CD14-positive monocyte (primary cell): ENCODE data around the gene SLC2A9. TPM values are rescaled to one million over a fixed set of nuclear protein-coding genes. Genes with fewer than 3 reads are reported as not detected.

Source experiments
- DNase-seq, 3 donors: peaks; one replicate each; pipeline ENCODE4 v3.0.0-alpha.2; 2011 to 2022
- H2AFZ ChIP-seq: 2 replicates; pipeline ENCODE4 v1.6.0; 2012; ENCODE audit warnings: mild to moderate bottlenecking, low read depth, low read length, inconsistent platforms; ENCODE audit not compliant: insufficient read depth, poor library complexity, severe bottlenecking
- H3K27ac ChIP-seq, 2 donors: 1 replicate in 1 of 2; 2 replicates in 1 of 2; pipeline ENCODE4 v1.5.1; 2012 to 2013; ENCODE audit warnings: low read length in 2 of 2, control low read depth in 1 of 2, inconsistent platforms in 1 of 2, low read depth in 1 of 2, mild to moderate bottlenecking in 1 of 2
- H3K27me3 ChIP-seq, 2 donors: one replicate each; pipeline versions ENCODE4 v1.6.0 to v1.6.1; 2011 to 2013; ENCODE audit warnings: low read length in 2 of 2; ENCODE audit not compliant: control insufficient read depth in 2 of 2, insufficient read depth in 2 of 2
- H3K36me3 ChIP-seq, 2 donors: replicated peaks in 1 of 2; 1 replicate in 1 of 2; 2 replicates in 1 of 2; pipeline versions ENCODE4 v1.5.1 to v1.6.1; 2012 to 2013; ENCODE audit warnings: low read length in 2 of 2, control low read depth in 1 of 2, inconsistent platforms in 1 of 2, mild to moderate bottlenecking in 1 of 2; ENCODE audit not compliant: insufficient read depth in 2 of 2, control insufficient read depth in 1 of 2
- H3K4me1 ChIP-seq, 2 donors: 1 replicate in 1 of 2; 2 replicates in 1 of 2; pipeline versions ENCODE4 v1.5.1 to v1.6.1; 2012 to 2013; ENCODE audit warnings: low read length in 2 of 2, control low read depth in 1 of 2, inconsistent platforms in 1 of 2, mild to moderate bottlenecking in 1 of 2, moderate library complexity in 1 of 2; ENCODE audit not compliant: insufficient read depth in 2 of 2, control insufficient read depth in 1 of 2
- H3K4me2 ChIP-seq: replicated peaks from 2 replicates; pipeline ENCODE3; 2012; ENCODE audit warnings: low read length, moderate library complexity, mild to moderate bottlenecking; ENCODE audit not compliant: poor library complexity, severe bottlenecking; ENCODE audit errors: extremely low read depth
- H3K4me3 ChIP-seq, 3 experiments: fragments of 200-600 bp in 1 of 3; sonication (generic) in 1 of 3; replicated peaks in 1 of 3; 1 replicate in 2 of 3; 2 replicates in 1 of 3; pipeline ENCODE4 v1.5.1; 2011 to 2013; ENCODE audit warnings: low read length in 3 of 3, mild to moderate bottlenecking in 3 of 3, control low read depth in 2 of 3, low read depth in 2 of 3, inconsistent platforms in 1 of 3, moderate library complexity in 1 of 3
- H3K79me2 ChIP-seq: 2 replicates; pipeline ENCODE4 v1.6.0; 2012; ENCODE audit warnings: mild to moderate bottlenecking, control low read depth, inconsistent platforms, low read length, moderate library complexity; ENCODE audit not compliant: insufficient read depth
- H3K9ac ChIP-seq: 2 replicates; pipeline ENCODE4 v1.6.0; 2017; ENCODE audit warnings: low read length, mild to moderate bottlenecking; ENCODE audit not compliant: insufficient read depth, poor library complexity, severe bottlenecking
- H3K9me3 ChIP-seq, 2 donors: replicated peaks in 1 of 2; 1 replicate in 1 of 2; 2 replicates in 1 of 2; pipeline versions ENCODE4 v1.5.1 to v1.6.1; 2012 to 2013; ENCODE audit warnings: low read length in 2 of 2, control low read depth in 1 of 2; ENCODE audit not compliant: control insufficient read depth in 1 of 2, insufficient read depth in 1 of 2
- H4K20me1 ChIP-seq: 2 replicates; pipeline ENCODE4 v1.6.0; 2012; ENCODE audit warnings: mild to moderate bottlenecking, low read length, control low read depth, moderate library complexity; ENCODE audit not compliant: insufficient read depth
- H3K27ac Mint-ChIP-seq, 7 donors: one replicate each; pipeline ENCODE4 v1.8.0; 2020; ENCODE audit warnings: mild to moderate bottlenecking in 7 of 7, mixed read lengths in 7 of 7, moderate library complexity in 6 of 7, inconsistent platforms in 2 of 7
- H3K27me3 Mint-ChIP-seq, 3 donors: one replicate each; pipeline ENCODE4 v1.8.0; 2021 to 2022; ENCODE audit warnings: low read depth in 3 of 3, mild to moderate bottlenecking in 3 of 3, mixed read lengths in 3 of 3, moderate library complexity in 3 of 3, inconsistent platforms in 1 of 3
- H3K36me3 Mint-ChIP-seq, 2 donors: one replicate each; pipeline ENCODE4 v1.8.0; 2020; ENCODE audit warnings: mixed read lengths in 2 of 2, inconsistent platforms in 1 of 2, mild to moderate bottlenecking in 1 of 2
- H3K4me1 Mint-ChIP-seq: one replicate; pipeline ENCODE4 v1.8.0; 2020; ENCODE audit warnings: mild to moderate bottlenecking, mixed read lengths
- H3K4me3 Mint-ChIP-seq, 2 donors: one replicate each; pipeline ENCODE4 v1.8.0; 2020; ENCODE audit warnings: mild to moderate bottlenecking in 2 of 2, mixed read lengths in 2 of 2, moderate library complexity in 1 of 2
- H3K9me3 Mint-ChIP-seq, 7 donors: one replicate each; pipeline ENCODE4 v1.8.0; 2020 to 2022; ENCODE audit warnings: mixed read lengths in 7 of 7, mild to moderate bottlenecking in 6 of 7, moderate library complexity in 6 of 7, inconsistent platforms in 2 of 7
- WGBS: methylation state at CpG from one replicate; pipeline ENCODE4 v1.1.5; 2013; ENCODE audit warnings: missing lambda C conversion rate; ENCODE audit not compliant: insufficient coverage; 5-methylcytosine and 5-hydroxymethylcytosine counted together
- intact Hi-C, 2 donors: fragments of 100-400 bp; cut with micrococcal nuclease; formaldehyde crosslinking; loops; one replicate each; pipeline versions ENCODE4 v1.15.0 to v1.15.1; 2023
- polyA plus RNA-seq, 3 donors: library from polyadenylated mRNA; depleted of rRNA in 1 of 3; unstranded in 2 of 3; stranded (reverse) in 1 of 3; fragments of 300-500 nt in 2 of 3; fragments of >200 nt in 1 of 3; fragmentation: Illumina TruSeq in 2 of 3; gene quantifications; 1 replicate in 2 of 3; 2 replicates in 1 of 3; pipeline ENCODE4 v1.2.3, GENCODE V29; 2012 to 2021
- TF ChIP-seq, protein P1 (sequence below): fragments of 200-600 bp; IDR thresholded peaks from one replicate; pipeline ENCODE4 v1.8.0; 2022; ENCODE audit warnings: antibody characterized with exemption, mild to moderate bottlenecking

SLC2A9 gene
- polyA plus RNA-seq, 3 donors: 27.3 to 38.6 (median 34.7) TPM

DNA sequence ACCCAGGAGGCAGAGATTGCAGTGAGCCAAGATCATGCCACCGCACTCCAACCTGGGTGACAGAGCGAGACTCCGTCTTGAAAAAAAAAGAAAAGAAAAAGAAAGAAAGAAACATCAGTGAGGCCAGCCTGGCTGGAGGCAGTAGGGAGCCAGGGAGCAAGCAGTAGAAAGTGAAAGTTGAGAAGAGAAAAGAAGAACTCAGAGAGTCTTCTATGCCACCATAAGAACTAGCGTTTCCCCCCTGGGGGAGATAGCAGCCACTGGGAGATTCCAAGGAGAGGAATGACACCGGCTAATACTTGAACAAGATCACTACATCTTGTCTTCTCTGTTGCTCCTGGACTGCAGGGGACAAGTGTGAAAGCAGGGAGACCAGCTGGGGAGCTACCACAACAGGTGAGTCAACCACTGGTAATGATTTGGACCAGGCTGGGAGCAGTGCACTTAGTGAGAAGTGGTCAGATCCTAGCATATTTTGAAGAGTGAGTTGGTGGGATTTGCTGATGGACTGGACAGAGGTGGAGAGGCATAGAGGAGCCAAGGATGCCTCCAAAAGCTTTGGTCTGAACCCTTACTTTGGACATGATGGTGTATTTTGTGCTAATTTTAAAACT is 33.4 kb downstream of the SLC2A9 start:
- Mint-ChIP-seq H3K4me1 (peaks cover 2% of the 10 kb centered on the region), H3K27ac (no peak overlapping the region), H3K4me3 (no peak overlapping the region), H3K9me3 (peaks cover 0 to 1% (median 0%) of the 10 kb centered on the region in 7 donors), H3K36me3 (peaks cover 52 to 62% of the 10 kb centered on the region in 2 donors), H3K27me3 (no peaks in the 10 kb centered on the region)
- peak overlapping the region; percentile 3 to 12 for H3K27ac ChIP-seq
- DNase-seq: no peak
- no peak overlapping the region for H3K4me3 ChIP-seq
- no peaks in the 10 kb centered on the region for H3K79me2 ChIP-seq
- peaks cover 10 to 19% of the 10 kb centered on the region in 2 donors for H3K4me1 ChIP-seq
- H4K20me1 ChIP-seq: no peaks in the 10 kb centered on the region
- H2AFZ ChIP-seq: no peak overlapping the region
- 100% methylated on average over 4 of the region's 5 CpGs for WGBS
- peaks cover 60% of the 10 kb centered on the region in 2 donors for H3K36me3 ChIP-seq
- H3K4me2 ChIP-seq: no peak overlapping the region
- intact Hi-C loops: no loop called here
- H3K27me3 ChIP-seq: no peaks in the 10 kb centered on the region
- TF ChIP-seq, protein P1, sequence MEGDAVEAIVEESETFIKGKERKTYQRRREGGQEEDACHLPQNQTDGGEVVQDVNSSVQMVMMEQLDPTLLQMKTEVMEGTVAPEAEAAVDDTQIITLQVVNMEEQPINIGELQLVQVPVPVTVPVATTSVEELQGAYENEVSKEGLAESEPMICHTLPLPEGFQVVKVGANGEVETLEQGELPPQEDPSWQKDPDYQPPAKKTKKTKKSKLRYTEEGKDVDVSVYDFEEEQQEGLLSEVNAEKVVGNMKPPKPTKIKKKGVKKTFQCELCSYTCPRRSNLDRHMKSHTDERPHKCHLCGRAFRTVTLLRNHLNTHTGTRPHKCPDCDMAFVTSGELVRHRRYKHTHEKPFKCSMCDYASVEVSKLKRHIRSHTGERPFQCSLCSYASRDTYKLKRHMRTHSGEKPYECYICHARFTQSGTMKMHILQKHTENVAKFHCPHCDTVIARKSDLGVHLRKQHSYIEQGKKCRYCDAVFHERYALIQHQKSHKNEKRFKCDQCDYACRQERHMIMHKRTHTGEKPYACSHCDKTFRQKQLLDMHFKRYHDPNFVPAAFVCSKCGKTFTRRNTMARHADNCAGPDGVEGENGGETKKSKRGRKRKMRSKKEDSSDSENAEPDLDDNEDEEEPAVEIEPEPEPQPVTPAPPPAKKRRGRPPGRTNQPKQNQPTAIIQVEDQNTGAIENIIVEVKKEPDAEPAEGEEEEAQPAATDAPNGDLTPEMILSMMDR: no peak
- H3K9ac ChIP-seq: no peak overlapping the region
- H3K9me3 ChIP-seq: no peaks in the 10 kb centered on the region

DNA sequence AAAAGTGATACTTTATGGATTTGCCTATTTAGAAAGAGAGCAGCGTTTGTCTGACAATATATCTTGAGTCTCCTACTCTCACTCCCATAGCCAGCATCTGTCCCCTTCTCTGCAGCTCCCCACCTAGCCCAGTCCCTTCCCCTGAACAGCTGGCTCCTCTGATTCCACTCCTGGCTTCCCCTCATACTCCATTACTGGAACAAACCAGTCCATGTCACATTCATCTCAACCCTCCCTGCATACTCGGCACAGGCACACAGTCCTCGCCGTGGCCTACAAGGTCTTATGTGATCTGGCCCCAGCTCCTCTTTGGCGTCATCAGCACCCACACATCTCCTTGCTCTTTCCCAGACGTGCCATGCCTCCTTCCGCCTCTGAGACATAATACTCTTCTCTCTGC is 36.7 kb downstream of the SLC2A9 start:
- no peaks in the 10 kb centered on the region for H3K27me3 ChIP-seq
- Mint-ChIP-seq H3K27me3 (no peaks in the 10 kb centered on the region), H3K4me3 (no peak overlapping the region), H3K4me1 (no peaks in the 10 kb centered on the region), H3K36me3 (peaks cover 61 to 70% of the 10 kb centered on the region in 2 donors), H3K9me3 (peaks cover 0 to 4% (median 0%) of the 10 kb centered on the region in 7 donors), H3K27ac (peak overlapping the region in 3 of 7 donors; percentile 6 to 74 (median 11))
- intact Hi-C loops: no loop called here
- peaks cover 71 to 72% of the 10 kb centered on the region in 2 donors for H3K36me3 ChIP-seq
- H3K4me3 ChIP-seq: no peak overlapping the region
- DNase-seq: no peak
- H2AFZ ChIP-seq: no peak overlapping the region
- no peak overlapping the region for H3K9ac ChIP-seq
- no peaks in the 10 kb centered on the region for H3K9me3 ChIP-seq
- 98% methylated on average over 6 of the region's 7 CpGs for WGBS
- peaks cover 0 to 9% of the 10 kb centered on the region in 2 donors for H3K4me1 ChIP-seq
- H3K79me2 ChIP-seq: no peaks in the 10 kb centered on the region
- H3K4me2 ChIP-seq: no peak overlapping the region
- no peaks in the 10 kb centered on the region for H4K20me1 ChIP-seq
- no peak overlapping the region for H3K27ac ChIP-seq
- TF ChIP-seq, protein P1: no peak
